ENCODE data around the gene CYP26B1. TPM values are rescaled to one million over a fixed set of nuclear protein-coding genes. Genes with fewer than 3 reads are reported as not detected.

The CYP26B1 gene
- total RNA-seq, 1 experiment from 2014 or later = 0.20 TPM

DNA sequence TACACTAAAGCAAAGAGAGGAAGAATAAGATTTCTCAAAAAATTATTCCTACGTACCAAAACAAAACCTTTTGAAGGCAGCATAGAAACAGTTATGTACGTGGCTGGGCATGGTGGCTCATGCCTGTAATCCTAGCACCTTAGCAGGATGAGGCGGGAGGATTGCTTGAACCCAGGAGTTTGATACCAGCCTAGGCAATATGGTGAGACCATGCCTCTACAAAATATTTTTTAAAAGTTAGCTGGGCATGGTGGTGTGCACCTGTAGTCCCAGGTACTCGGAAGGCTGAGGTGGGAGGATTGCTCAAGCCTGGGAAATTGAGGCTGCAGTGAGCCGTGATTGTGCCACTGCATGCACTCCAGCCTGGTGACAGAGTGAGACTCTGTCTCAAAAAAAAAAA is 14.9 kb upstream of the CYP26B1 start:
- Histone ChIP-seq H2AFZ (ENCODE audit: low read length) (no peak overlapping the region), H3K27me3 (ENCODE audit: insufficient read depth, low read length) (no peaks in the 10 kb centered on the region), H3K56ac (ENCODE audit: insufficient read length, low read depth, low read length) (no peak overlapping the region), H3K14ac (ENCODE audit: insufficient read depth, low read length) (no peak overlapping the region), H4K8ac (replicated peaks; ENCODE audit: insufficient read length, low read depth, low read length) (no peak overlapping the region), H3K4me1 (ENCODE audit: insufficient read depth, low read length) (no peaks in the 10 kb centered on the region), H3K27ac (ENCODE audit: insufficient read length, low read depth, low read length) (no peak overlapping the region), H4K5ac (ENCODE audit: insufficient read length, low read depth, low read length) (no peak overlapping the region), H3K4ac (ENCODE audit: low read depth, low read length) (no peak overlapping the region), H3K79me2 (ENCODE audit: insufficient read depth, low read length) (no peaks in the 10 kb centered on the region), H3K4me2 (ENCODE audit: insufficient read depth, insufficient read length, low read length) (no peak overlapping the region), H4K20me1 (ENCODE audit: control insufficient read depth, insufficient read depth, insufficient read length) (no peaks in the 10 kb centered on the region), H2BK120ac (ENCODE audit: low read depth, low read length, poor library complexity, severe bottlenecking) (no peak overlapping the region), H4K91ac (ENCODE audit: insufficient read length, low read depth, low read length) (no peak overlapping the region), H3K79me1 (ENCODE audit: insufficient read depth, low read depth, low read length, poor library complexity, severe bottlenecking) (no peaks in the 10 kb centered on the region), H2BK20ac (ENCODE audit: low read depth, low read length, poor library complexity, severe bottlenecking) (no peak overlapping the region), H3K9ac (ENCODE audit: extremely low read depth, insufficient read length, low read length) (no peak overlapping the region), H3K18ac (ENCODE audit: insufficient read length, low read depth, low read length) (no peak overlapping the region), H3K23ac (ENCODE audit: insufficient read length, low read depth, low read length) (no peak overlapping the region), H2BK15ac (ENCODE audit: low read depth, low read length) (no peak overlapping the region), H2BK12ac (ENCODE audit: insufficient read length, low read depth, low read length) (no peak overlapping the region), H3K23me2 (ENCODE audit: insufficient read length, low read depth, low read length, poor library complexity, severe bottlenecking) (no peaks in the 10 kb centered on the region), H2AK5ac (ENCODE audit: insufficient read length, low read length) (no peak overlapping the region), H2BK5ac (ENCODE audit: insufficient read length, low read length) (no peak overlapping the region), H3T11ph (ENCODE audit: low read length) (no peak overlapping the region), H3K9me3 (ENCODE audit: control insufficient read depth, low read depth, low read length) (no peaks in the 10 kb centered on the region)
- WGBS (ENCODE audit: extremely low coverage, insufficient read length, low lambda C conversion rate) = no CpG with 5 or more reads among the region's 5 CpGs
- peaks cover 3% of the 10 kb centered on the region for H3K27me3 Mint-ChIP-seq (ENCODE audit: low read depth)
- H3K4me1 Mint-ChIP-seq = no peaks in the 10 kb centered on the region
- TF ChIP-seq, protein P1, sequence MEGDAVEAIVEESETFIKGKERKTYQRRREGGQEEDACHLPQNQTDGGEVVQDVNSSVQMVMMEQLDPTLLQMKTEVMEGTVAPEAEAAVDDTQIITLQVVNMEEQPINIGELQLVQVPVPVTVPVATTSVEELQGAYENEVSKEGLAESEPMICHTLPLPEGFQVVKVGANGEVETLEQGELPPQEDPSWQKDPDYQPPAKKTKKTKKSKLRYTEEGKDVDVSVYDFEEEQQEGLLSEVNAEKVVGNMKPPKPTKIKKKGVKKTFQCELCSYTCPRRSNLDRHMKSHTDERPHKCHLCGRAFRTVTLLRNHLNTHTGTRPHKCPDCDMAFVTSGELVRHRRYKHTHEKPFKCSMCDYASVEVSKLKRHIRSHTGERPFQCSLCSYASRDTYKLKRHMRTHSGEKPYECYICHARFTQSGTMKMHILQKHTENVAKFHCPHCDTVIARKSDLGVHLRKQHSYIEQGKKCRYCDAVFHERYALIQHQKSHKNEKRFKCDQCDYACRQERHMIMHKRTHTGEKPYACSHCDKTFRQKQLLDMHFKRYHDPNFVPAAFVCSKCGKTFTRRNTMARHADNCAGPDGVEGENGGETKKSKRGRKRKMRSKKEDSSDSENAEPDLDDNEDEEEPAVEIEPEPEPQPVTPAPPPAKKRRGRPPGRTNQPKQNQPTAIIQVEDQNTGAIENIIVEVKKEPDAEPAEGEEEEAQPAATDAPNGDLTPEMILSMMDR (conservative IDR thresholded peaks at IDR 0.05) = no peak
- no peaks in the 10 kb centered on the region for H3K9me3 Mint-ChIP-seq
- H3K27ac Mint-ChIP-seq = no peak overlapping the region
- H3K36me3 Mint-ChIP-seq (ENCODE audit: insufficient read depth in 1 of 3, low read depth in 3 of 3) = no peaks in the 10 kb centered on the region
- H3K4me3 Mint-ChIP-seq = no peak overlapping the region
- no peak for DNase-seq
